ENCODE data around the gene ARHGAP45. TPM values are rescaled to one million over a fixed set of nuclear protein-coding genes. Genes with fewer than 3 reads are reported as not detected.

The ARHGAP45 gene
- total and polyA plus RNA-seq, 9 of the 15 experiments (the other 6 are each of a cell fraction or from before 2014, with no cell fraction given): 0.08 to 22.1 (median 4.2) TPM

GRCh38 chr19:1093330-1093729, 26.4 kb downstream of the ARHGAP45 start:
- BruUV-seq (replicated peaks): no TSS peak
- H3K4me1 ChIP-seq (replicated peaks in 1 of 2; ENCODE audit: control insufficient read depth in 2 of 2, insufficient read depth in 2 of 2, low read length in 2 of 2): peaks cover 13 to 65% of the 10 kb centered on the region in 2 experiments; a peak in 4 of 5 replicates
- no peak for DNase-seq (ENCODE audit: extremely low read depth in 1 of 4, low spot score in 3 of 4)
- peaks cover 49% of the 10 kb centered on the region for H3K36me3 ChIP-seq (ENCODE audit: control insufficient read depth, insufficient read depth, low read length)
- no peaks in the 10 kb centered on the region for H3K9me3 ChIP-seq (replicated peaks; ENCODE audit: control insufficient read depth, insufficient read depth, low read depth, low read length)
- H4K20me1 ChIP-seq (replicated peaks; ENCODE audit: control insufficient read depth, insufficient read depth, low read length): peaks cover 11% of the 10 kb centered on the region; the same call in 1 of the 2 replicates
- POLR2A ChIA-PET: interaction anchor here (0.9 to 6.2 kb wide), 4 partner anchors 9 to 17 kb away, joined by 3 to 45 read pairs (median 5); partner anchors contain the start of gene GPX4
- in situ Hi-C loops (cut with MboI): no loop called here
- no peak overlapping the region for H2AFZ ChIP-seq (ENCODE audit: low read depth, low read length)
- no peak overlapping the region for H3K4me3 ChIP-seq
- H3K4me2 ChIP-seq (ENCODE audit: insufficient read depth, low read length): no peak overlapping the region
- TF ChIP-seq PHB (CRISPR knock-in tag; IDR thresholded peaks at IDR 0.05) (no peak), CTBP1 (IDR thresholded peaks at IDR 0.05; ENCODE audit: borderline replicate concordance) (no peak), MTA2 (IDR thresholded peaks at IDR 0.05; ENCODE audit: low read depth) (no peak), ZNF518B (CRISPR knock-in tag; IDR thresholded peaks at IDR 0.05) (no peak)
- WGBS (ENCODE audit: insufficient coverage, low coverage, missing lambda C conversion rate): 95% methylated on average over 9 of the region's 15 CpGs
- CTCF ChIA-PET (ENCODE audit: low intra/inter-chr PET ratio): no interaction called here
- peaks cover 42% of the 10 kb centered on the region for H3K79me2 ChIP-seq (ENCODE audit: control insufficient read depth, insufficient read depth, low read length)
- H3K27ac ChIP-seq (ENCODE audit: extremely low read depth, low read depth, low read length): no peak overlapping the region; the same call in 2 of the 3 replicates
- H3K9ac ChIP-seq (ENCODE audit: insufficient read depth in 1 of 2, low read depth in 2 of 2, low read length in 2 of 2): peak overlapping the region in 1 of 2 experiments; percentile 100; a peak in 2 of 4 replicates
- intact Hi-C loops (cut with micrococcal nuclease): no loop called here
- ATAC-seq: no peak
- no peak for FAIRE-seq
- H3K9me1 ChIP-seq (ENCODE audit: control insufficient read depth, insufficient read depth, low read length): no peaks in the 10 kb centered on the region
- H3K27me3 ChIP-seq (ENCODE audit: control insufficient read depth in 2 of 2, insufficient read depth in 2 of 2, low read length in 2 of 2): no peaks in the 10 kb centered on the region
